GM23248 (cell line): Measurements from ENCODE around the gene CNN1.
"Not testable (repeated sequence)": the region's sequence is repeated elsewhere in the genome, so short reads cannot be mapped to it uniquely, and the experiment has no call there.

Experiments used
- EZH2 ChIP-seq: fragments of 200-600 bp; sonication (generic); IDR thresholded peaks from 2 replicates; pipeline ENCODE4 v1.6.1; 2018; ENCODE audit warnings: antibody characterized with exemption, mild to moderate bottlenecking; ENCODE audit not compliant: insufficient read depth, poor library complexity, severe bottlenecking
- EZH2phosphoT487 ChIP-seq: fragments of 200-600 bp; sonication (generic); IDR thresholded peaks from 2 replicates; pipeline ENCODE4 v1.6.1; 2018; ENCODE audit warnings: antibody characterized with exemption, moderate library complexity, mild to moderate bottlenecking, low read depth; ENCODE audit not compliant: insufficient read depth

GRCh38 chr19:11599704-11600103, 61.1 kb downstream of the CNN1 start:
- TF ChIP-seq EZH2, EZH2phosphoT487: not testable (repeated sequence)
